NCI-H446 (cell line): ENCODE data around the gene FAM81A.
"Not testable (repeated sequence)": the region's sequence is repeated elsewhere in the genome, so short reads cannot be mapped to it uniquely, and the experiment has no call there.

Source experiments
- DNase-seq, 2 experiments: peaks; one replicate each; lab custom pipeline; 2025; lab: John Stamatoyannopoulos, UW

FAM81A gene

GRCh38 chr15:59489485-59489884 is 51.5 kb downstream of the FAM81A start:
- not testable (repeated sequence) for DNase-seq

GRCh38 chr15:59491062-59491461 is 53.1 kb downstream of the FAM81A start:
- no peak for DNase-seq

- DNase-seq: peak; percentile 25 to 53
Observed at GRCh38 chr15:59492389-59493377, 54.7 kb downstream of the FAM81A start.

GRCh38 chr15:59501597-59501996 is 63.6 kb downstream of the FAM81A start:
- no peak for DNase-seq

GRCh38 chr15:59515190-59515589 is 77.2 kb downstream of the FAM81A start:
- no peak for DNase-seq

- no peak for DNase-seq
Observed at GRCh38 chr15:59516655-59517461, 78.9 kb downstream of the FAM81A start.

GRCh38 chr15:59519329-59519728 is 81.3 kb downstream of the FAM81A start:
- DNase-seq: no peak

GRCh38 chr15:59521443-59521842 is 83.5 kb downstream of the FAM81A start:
- DNase-seq: no peak

- no peak for DNase-seq
Observed at GRCh38 chr15:59522988-59523461, 85.0 kb downstream of the FAM81A start.

GRCh38 chr15:59523702-59524101 is 85.7 kb downstream of the FAM81A start:
- DNase-seq: no peak

- no peak for DNase-seq
Observed at GRCh38 chr15:59524331-59524731, 86.3 kb downstream of the FAM81A start.

- DNase-seq: not testable (repeated sequence)
Observed at GRCh38 chr15:59526466-59526865, 88.5 kb downstream of the FAM81A start.

GRCh38 chr15:59528429-59528828 is 90.4 kb downstream of the FAM81A start:
- DNase-seq: no peak

- DNase-seq: peak; percentile 50 to 83
Observed at GRCh38 chr15:59528961-59529402, 91.0 kb downstream of the FAM81A start.

- DNase-seq: no peak
Observed at GRCh38 chr15:59531066-59531675, 93.2 kb downstream of the FAM81A start.

GRCh38 chr15:59532770-59533379 is 94.9 kb downstream of the FAM81A start:
- DNase-seq: peak in 1 of 2 experiments; percentile 32

GRCh38 chr15:59536553-59536952 is 98.6 kb downstream of the FAM81A start:
- DNase-seq: no peak

GRCh38 chr15:59537403-59537802 is 99.4 kb downstream of the FAM81A start:
- DNase-seq: no peak

- no peak for DNase-seq
Observed at GRCh38 chr15:59538494-59538893, 100.5 kb downstream of the FAM81A start.

- no peak for DNase-seq
Observed at GRCh38 chr15:59539799-59540198, 101.8 kb downstream of the FAM81A start.

GRCh38 chr15:59540654-59541053 is 102.7 kb downstream of the FAM81A start:
- DNase-seq: no peak

GRCh38 chr15:59541750-59542149 is 103.8 kb downstream of the FAM81A start:
- no peak for DNase-seq
